H1 (cell line): ENCODE data around the gene R3HDM4.

ENCODE experiments used
- KDM1A ChIP-seq: fragments of 200-600, 300-600 bp; sonication (generic); IDR thresholded peaks from 2 replicates; pipeline ENCODE4 v1.7.1; 2016; ENCODE audit warnings: mild to moderate bottlenecking, low read length, borderline replicate concordance
- PHF8 ChIP-seq: fragments of 200-600 bp; sonication (generic); conservative IDR thresholded peaks from 2 replicates; pipeline ENCODE4 v1.7.1; 2012; ENCODE audit warnings: low read depth, mild to moderate bottlenecking, inconsistent platforms, low read length, moderate library complexity
- POLR2A ChIP-seq, 2 experiments: IDR thresholded peaks; 1 replicate in 1 of 2; 2 replicates in 1 of 2; pipeline ENCODE4 v1.6.1; 2011; ENCODE audit warnings: low read depth in 2 of 2, low read length in 2 of 2, mild to moderate bottlenecking in 2 of 2; ENCODE audit errors: control extremely low read depth in 1 of 2
- POLR2AphosphoS5 ChIP-seq: IDR thresholded peaks from 2 replicates; pipeline ENCODE4 v1.6.1; 2011; ENCODE audit warnings: low read depth, low read length

DNA sequence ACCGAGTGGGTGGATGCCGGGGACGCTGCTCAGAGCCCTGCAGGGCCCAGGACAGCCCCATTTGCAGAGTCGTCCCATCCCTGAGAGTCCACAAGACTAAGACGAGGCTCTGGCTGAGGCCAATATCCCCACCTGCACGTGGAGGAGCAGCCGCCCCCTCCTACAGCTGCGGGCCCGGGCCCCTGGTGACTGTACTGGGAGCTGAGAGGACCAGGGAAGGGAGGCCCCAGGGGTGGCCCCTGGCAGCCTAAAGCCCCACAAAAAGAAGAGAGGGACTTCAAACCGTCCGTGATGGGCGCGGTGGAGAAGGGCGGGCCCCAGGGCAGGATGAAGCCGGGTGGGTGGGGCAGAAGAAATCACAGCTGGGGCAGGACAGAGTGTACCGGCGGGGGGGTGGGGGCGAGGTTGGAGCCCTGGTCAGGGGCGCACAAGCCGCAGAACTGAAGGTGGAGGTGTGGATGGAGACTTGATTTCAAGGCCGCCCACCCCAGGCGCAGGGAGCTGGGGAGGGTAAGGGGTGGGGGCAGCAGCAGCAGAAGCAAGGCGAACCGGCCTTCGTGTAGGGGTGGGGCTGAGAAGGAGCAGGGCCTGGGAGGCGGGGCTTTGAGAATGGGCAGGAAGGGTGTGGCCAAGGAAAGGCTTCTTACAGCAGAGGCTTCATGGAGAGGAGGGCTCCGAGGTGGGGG lies 40.6 kb downstream of the R3HDM4 start:
- TF ChIP-seq PHF8: no peak
- TF ChIP-seq POLR2AphosphoS5: no peak
- TF ChIP-seq POLR2A (IDR thresholded peaks at IDR 0.05; ENCODE audit: control extremely low read depth in 1 of 2, low read depth in 2 of 2, low read length in 2 of 2): no peak
- TF ChIP-seq KDM1A: no peak
